GM23248 (cell line): ENCODE measurements around the gene CHAF1A. TPM values are rescaled to one million over a fixed set of nuclear protein-coding genes. Genes with fewer than 3 reads are reported as not detected.

Experiments used
- DNase-seq: peaks from one replicate; pipeline ENCODE4 v3.0.0-alpha.2; 2015
- H2AFZ ChIP-seq: fragments of 200-600 bp; sonication (generic); 2 replicates; pipeline ENCODE4 v1.6.1; 2016; ENCODE audit warnings: antibody characterized with exemption
- H3F3A ChIP-seq: fragments of 200-600 bp; sonication (generic); 2 replicates; pipeline ENCODE4 v1.6.1; 2016; ENCODE audit warnings: mild to moderate bottlenecking, antibody characterized with exemption, mixed run types; ENCODE audit not compliant: insufficient read depth
- H3K27ac ChIP-seq: fragments of 200-600 bp; sonication (generic); 2 replicates; pipeline ENCODE4 v1.5.1; 2016; ENCODE audit warnings: mild to moderate bottlenecking
- H3K27me3 ChIP-seq: fragments of 200-600 bp; sonication (generic); replicated peaks from 2 replicates; pipeline ENCODE4 v1.6.1; 2016; ENCODE audit warnings: mild to moderate bottlenecking; ENCODE audit not compliant: insufficient read depth
- H3K36me3 ChIP-seq: fragments of 200-600 bp; sonication (generic); 2 replicates; pipeline ENCODE4 v1.6.1; 2016; ENCODE audit warnings: low read depth, mild to moderate bottlenecking
- H3K4me1 ChIP-seq: fragments of 200-600 bp; sonication (generic); 2 replicates; pipeline ENCODE4 v1.6.1; 2016; ENCODE audit warnings: mild to moderate bottlenecking; ENCODE audit not compliant: insufficient read depth
- H3K4me2 ChIP-seq: fragments of 200-600 bp; sonication (generic); one replicate; pipeline ENCODE4 v1.6.1; 2016; ENCODE audit warnings: mild to moderate bottlenecking; ENCODE audit not compliant: unreplicated experiment
- H3K4me3 ChIP-seq: fragments of 200-600 bp; sonication (generic); 2 replicates; pipeline ENCODE4 v1.5.1; 2016; ENCODE audit warnings: mild to moderate bottlenecking
- H3K79me2 ChIP-seq: fragments of 200-600 bp; sonication (generic); 2 replicates; pipeline ENCODE4 v1.6.1; 2016; ENCODE audit warnings: mild to moderate bottlenecking; ENCODE audit not compliant: insufficient read depth
- H3K9ac ChIP-seq: fragments of 200-600 bp; sonication (generic); 2 replicates; pipeline ENCODE4 v1.6.1; 2016; ENCODE audit warnings: mild to moderate bottlenecking
- H3K9me2 ChIP-seq: fragments of 200-600 bp; sonication (generic); 2 replicates; pipeline ENCODE4 v1.6.1; 2016; ENCODE audit warnings: mixed run types, mild to moderate bottlenecking, moderate library complexity; ENCODE audit not compliant: insufficient read depth
- H3K9me3 ChIP-seq: fragments of 200-600 bp; sonication (generic); one replicate; pipeline ENCODE4 v1.6.1; 2017; ENCODE audit warnings: low read depth
- H4K20me1 ChIP-seq: fragments of 200-600 bp; sonication (generic); 2 replicates; pipeline ENCODE4 v1.6.0; 2016; ENCODE audit not compliant: insufficient read depth
- EZH2 ChIP-seq: fragments of 200-600 bp; sonication (generic); IDR thresholded peaks from 2 replicates; pipeline ENCODE4 v1.6.1; 2018; ENCODE audit warnings: antibody characterized with exemption, mild to moderate bottlenecking; ENCODE audit not compliant: insufficient read depth, poor library complexity, severe bottlenecking
- EZH2phosphoT487 ChIP-seq: fragments of 200-600 bp; sonication (generic); IDR thresholded peaks from 2 replicates; pipeline ENCODE4 v1.6.1; 2018; ENCODE audit warnings: antibody characterized with exemption, moderate library complexity, mild to moderate bottlenecking, low read depth; ENCODE audit not compliant: insufficient read depth
- WGBS, 2 experiments: methylation state at CpG; one replicate each; pipeline ENCODE4 v1.1.6; 2015 to 2017; ENCODE audit warnings: low lambda C conversion rate in 2 of 2, low coverage in 1 of 2; ENCODE audit errors: missing lambda C conversion rate in 2 of 2; 5-methylcytosine and 5-hydroxymethylcytosine counted together
- in situ Hi-C: fragments of 300-500 bp; cut with MboI; formaldehyde crosslinking; loops from 2 replicates; pipeline ENCODE4 v1.15.0; 2020
- polyA plus RNA-seq: library from polyadenylated mRNA; unstranded; fragments of >200 nt; fragmentation: Nextera tagmentation; extraction: Ambion mirVana; gene quantifications from 2 replicates; pipeline ENCODE4 v1.2.1, GENCODE V29; 2016
- total RNA-seq: library from RNA; depleted of rRNA; stranded (reverse); fragments of >200 nt; shearing (Covaris generic); gene quantifications from 2 replicates; pipeline ENCODE4 v1.2.3, GENCODE V29; 2014

Gene CHAF1A
- total and polyA plus RNA-seq, 2 experiments from 2014 or later: 11.6 to 12.6 TPM

GRCh38 chr19:4374498-4375163 is 27.8 kb upstream of the CHAF1A start:
- Histone ChIP-seq H3K4me3 (peak overlapping the region; percentile 13), H3K9ac (peak overlapping the region; percentile 86), H4K20me1 (no peaks in the 10 kb centered on the region; the same call in 1 of the 2 replicates), H3K9me2 (no peaks in the 10 kb centered on the region), H3K79me2 (peaks cover 88% of the 10 kb centered on the region), H3K36me3 (no peaks in the 10 kb centered on the region), H3K4me1 (peaks cover 70% of the 10 kb centered on the region), H2AFZ (no peak overlapping the region), H3F3A (peaks cover 51% of the 10 kb centered on the region), H3K27ac (peak overlapping the region; percentile 97), H3K9me3 (no peaks in the 10 kb centered on the region), H3K27me3 (no peaks in the 10 kb centered on the region), H3K4me2 (peak overlapping the region; percentile 57)
- in situ Hi-C loops: no loop called here
- WGBS, 2 experiments: 1 to 2% methylated on average over 22 to 24 of the region's 27 CpGs
- peak; percentile 96 for DNase-seq
- no peak for TF ChIP-seq EZH2phosphoT487
- TF ChIP-seq EZH2: no peak

- H2AFZ ChIP-seq: no peak overlapping the region
- H3K4me1 ChIP-seq: peaks cover 67% of the 10 kb centered on the region
- no peaks in the 10 kb centered on the region for H3K9me2 ChIP-seq
- H3K4me2 ChIP-seq: peak overlapping the region; percentile 57
- 12 to 15% methylated on average over 16 of the region's 16 CpGs for WGBS, 2 experiments
- H3K9ac ChIP-seq: peak overlapping the region; percentile 86
- peak overlapping the region; percentile 6; the same call in 1 of the 2 replicates for H3K4me3 ChIP-seq
- H3K27ac ChIP-seq: peak overlapping the region; percentile 97
- H3K36me3 ChIP-seq: no peaks in the 10 kb centered on the region
- in situ Hi-C loops: no loop called here
- H4K20me1 ChIP-seq: no peaks in the 10 kb centered on the region; the same call in 1 of the 2 replicates
- peaks cover 51% of the 10 kb centered on the region for H3F3A ChIP-seq
- DNase-seq: peak; percentile 87
- H3K9me3 ChIP-seq: no peaks in the 10 kb centered on the region
- peaks cover 88% of the 10 kb centered on the region for H3K79me2 ChIP-seq
- TF ChIP-seq EZH2 (no peak), EZH2phosphoT487 (no peak)
- no peaks in the 10 kb centered on the region for H3K27me3 ChIP-seq
Observed at GRCh38 chr19:4375164-4376027, 27.0 kb upstream of the CHAF1A start.

- Histone ChIP-seq H3K4me1 (peaks cover 64% of the 10 kb centered on the region), H3K4me3 (no peak overlapping the region), H4K20me1 (no peaks in the 10 kb centered on the region; the same call in 1 of the 2 replicates), H3K27me3 (no peaks in the 10 kb centered on the region), H3K79me2 (peaks cover 88% of the 10 kb centered on the region), H3K36me3 (no peaks in the 10 kb centered on the region), H3K27ac (peak overlapping the region; percentile 97), H3K9me2 (no peaks in the 10 kb centered on the region), H3F3A (peaks cover 48% of the 10 kb centered on the region), H3K9me3 (no peaks in the 10 kb centered on the region), H3K4me2 (peak overlapping the region; percentile 22), H3K9ac (peak overlapping the region; percentile 86), H2AFZ (no peak overlapping the region)
- no peak for DNase-seq
- in situ Hi-C loops: no loop called here
- TF ChIP-seq EZH2phosphoT487 (no peak), EZH2 (no peak)
- 66 to 70% methylated on average over 15 to 16 of the region's 16 CpGs for WGBS, 2 experiments
Observed at GRCh38 chr19:4376028-4376670, 26.3 kb upstream of the CHAF1A start.

GRCh38 chr19:4376671-4376990 is 25.8 kb upstream of the CHAF1A start:
- no peak for TF ChIP-seq EZH2
- TF ChIP-seq EZH2phosphoT487: no peak
- WGBS, 2 experiments: 40 to 44% methylated on average over 10 of the region's 10 CpGs
- Histone ChIP-seq H3K9me2 (no peaks in the 10 kb centered on the region), H3K9me3 (no peaks in the 10 kb centered on the region), H3K27ac (peak overlapping the region; percentile 97), H3K4me2 (peak overlapping the region; percentile 22), H2AFZ (no peak overlapping the region), H3F3A (peaks cover 43% of the 10 kb centered on the region), H3K27me3 (no peaks in the 10 kb centered on the region), H4K20me1 (no peaks in the 10 kb centered on the region; the same call in 1 of the 2 replicates), H3K4me3 (no peak overlapping the region), H3K79me2 (peaks cover 88% of the 10 kb centered on the region), H3K9ac (peak overlapping the region; percentile 41; the same call in 1 of the 2 replicates), H3K4me1 (peaks cover 60% of the 10 kb centered on the region), H3K36me3 (no peaks in the 10 kb centered on the region)
- DNase-seq: no peak
- in situ Hi-C loops: no loop called here
